Common myeloid progenitor, CD34-positive (primary cell): ENCODE data around the gene SLC46A1.
A peak's percentile ranks its signal among the peaks of the same experiment; 100 is the strongest.

Experiments used
- CTCF ChIA-PET: fragments of 350-600 bp; sonication (Branson Sonifier 250); formaldehyde crosslinking; loops from one replicate; lab custom pipeline; 2021; ENCODE audit warnings: antibody characterized with exemption; lab: Charles Lee
- POLR2A ChIA-PET: fragments of 350-600 bp; sonication (Branson Sonifier 250); formaldehyde crosslinking; loops from one replicate; lab custom pipeline; 2021; ENCODE audit warnings: antibody characterized with exemption; lab: Charles Lee
- DNase-seq, 3 donors: peaks; one replicate each; pipeline versions ENCODE4 v3.0.0 to v3.0.0-alpha.2; 2013
- H3K27ac ChIP-seq, 2 experiments: 1 replicate in 1 of 2; 2 replicates in 1 of 2; pipeline ENCODE4 v1.7.0; 2013; ENCODE audit warnings: inconsistent platforms in 2 of 2, low read length in 2 of 2, mild to moderate bottlenecking in 2 of 2, low read depth in 1 of 2, moderate library complexity in 1 of 2; ENCODE audit not compliant: severe bottlenecking in 2 of 2, insufficient read depth in 1 of 2, poor library complexity in 1 of 2
- H3K27me3 ChIP-seq, 5 experiments: replicated peaks in 2 of 5; 1 replicate in 3 of 5; 2 replicates in 2 of 5; pipeline versions ENCODE4 v1.6.1 to v1.7.0; 2013; ENCODE audit warnings: low read length in 4 of 5, mild to moderate bottlenecking in 2 of 5, moderate library complexity in 2 of 5, inconsistent platforms in 1 of 5; ENCODE audit not compliant: insufficient read depth in 5 of 5, control insufficient read depth in 4 of 5
- H3K36me3 ChIP-seq, 4 experiments: 1 replicate in 2 of 4; 2 replicates in 2 of 4; pipeline versions ENCODE4 v1.6.1 to v1.7.0; 2013; ENCODE audit warnings: low read length in 3 of 4, control low read depth in 1 of 4, mild to moderate bottlenecking in 1 of 4; ENCODE audit not compliant: control insufficient read depth in 4 of 4, insufficient read depth in 4 of 4
- H3K4me1 ChIP-seq, 4 experiments: 1 replicate in 3 of 4; 2 replicates in 1 of 4; pipeline versions ENCODE4 v1.6.1 to v1.7.1; 2013; ENCODE audit warnings: low read length in 3 of 4, mild to moderate bottlenecking in 3 of 4, control low read depth in 1 of 4, inconsistent platforms in 1 of 4, moderate library complexity in 1 of 4; ENCODE audit not compliant: control insufficient read depth in 4 of 4, insufficient read depth in 4 of 4; ENCODE audit errors: control extremely low read depth in 1 of 4
- H3K4me3 ChIP-seq, 7 experiments: 1 replicate in 4 of 7; 2 replicates in 3 of 7; pipeline versions ENCODE4 v1.5.1 to v1.7.0; 2013; ENCODE audit warnings: mild to moderate bottlenecking in 7 of 7, low read length in 6 of 7, moderate library complexity in 6 of 7, inconsistent platforms in 2 of 7, low read depth in 2 of 7, control low read depth in 1 of 7; ENCODE audit not compliant: insufficient read depth in 4 of 7, control insufficient read depth in 1 of 7; ENCODE audit errors: extremely low read depth in 1 of 7
- H3K9me3 ChIP-seq, 5 experiments: 1 replicate in 4 of 5; 2 replicates in 1 of 5; pipeline versions ENCODE4 v1.6.1 to v1.7.1; 2013; ENCODE audit warnings: low read length in 4 of 5, mild to moderate bottlenecking in 2 of 5, inconsistent platforms in 1 of 5, low read depth in 1 of 5, moderate library complexity in 1 of 5; ENCODE audit not compliant: control insufficient read depth in 4 of 5, insufficient read depth in 2 of 5; ENCODE audit errors: control extremely low read depth in 1 of 5
- WGBS: methylation state at CpG from one replicate; pipeline ENCODE4 v1.1.5; 2013; ENCODE audit not compliant: insufficient coverage; 5-methylcytosine and 5-hydroxymethylcytosine counted together

SLC46A1 gene

DNA sequence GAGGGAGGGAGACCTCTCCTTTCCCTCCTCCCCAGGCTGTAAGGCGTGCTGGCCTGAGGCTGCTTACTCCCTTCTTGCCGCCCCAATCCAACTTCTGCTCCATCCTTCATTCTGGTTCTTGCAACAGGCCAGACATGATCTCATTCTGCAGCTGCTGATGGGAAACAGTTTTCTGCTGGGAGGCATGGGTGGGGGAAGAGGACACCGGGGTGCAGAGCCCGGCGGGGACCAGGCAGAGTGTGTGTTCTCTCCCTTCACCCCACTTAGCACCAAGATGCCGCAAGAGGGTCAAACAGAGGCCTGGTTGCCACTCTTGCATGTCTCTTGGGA is 33.1 kb downstream of the SLC46A1 start:
- WGBS = 89% methylated on average over 4 of the region's 6 CpGs

DNA sequence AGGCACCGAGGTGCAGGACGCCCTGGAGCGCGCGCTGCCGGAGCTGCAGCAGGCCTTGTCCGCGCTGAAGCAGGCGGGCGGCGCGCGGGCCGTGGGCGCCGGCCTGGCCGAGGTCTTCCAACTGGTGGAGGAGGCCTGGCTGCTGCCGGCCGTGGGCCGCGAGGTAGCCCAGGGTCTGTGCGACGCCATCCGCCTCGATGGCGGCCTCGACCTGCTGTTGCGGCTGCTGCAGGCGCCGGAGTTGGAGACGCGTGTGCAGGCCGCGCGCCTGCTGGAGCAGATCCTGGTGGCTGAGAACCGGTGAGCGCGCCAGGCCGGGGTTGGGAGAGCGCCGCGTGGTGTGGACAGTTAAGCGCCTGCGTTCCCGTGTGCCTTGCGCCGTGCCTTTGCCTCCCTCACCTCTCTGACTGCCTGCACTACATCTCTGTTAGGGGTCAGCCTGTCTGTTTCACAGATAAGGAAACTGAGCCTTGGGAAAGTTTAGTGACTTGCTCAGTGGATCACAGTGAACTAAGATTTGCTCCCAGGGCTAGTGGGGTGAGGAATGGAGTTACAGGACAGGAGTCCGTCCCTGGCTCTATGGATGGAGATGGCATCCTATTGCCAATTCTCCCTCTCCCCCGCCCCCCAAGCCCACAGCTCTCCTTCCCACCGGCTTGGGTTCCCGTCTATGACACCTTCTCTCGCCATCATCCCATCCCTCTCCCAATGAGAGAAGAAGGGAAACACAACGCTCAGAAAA is 33.6 kb downstream of the SLC46A1 start:
- 2% methylated on average over 45 of the region's 53 CpGs for WGBS
- H3K9me3 ChIP-seq = no peaks in the 10 kb centered on the region
- H3K4me3 ChIP-seq = peak overlapping the region; percentile 25 to 83 (median 61)
- H3K27me3 ChIP-seq = peaks cover 0 to 14% (median 0%) of the 10 kb centered on the region in 5 experiments
- no peaks in the 10 kb centered on the region for H3K36me3 ChIP-seq
- peak in 2 of 3 donors; percentile 27 to 46 for DNase-seq
- peaks cover 0 to 22% (median 12%) of the 10 kb centered on the region in 4 experiments for H3K4me1 ChIP-seq
- ChIA-PET CTCF (no interaction called here), POLR2A (interaction anchor here (1.0 kb wide), 1 partner anchor 15 kb away, joined by 3 read pairs; the partner anchor contains the start of gene POLDIP2)
- H3K27ac ChIP-seq = no peak overlapping the region

More for the DNA sequence above, 33.1 kb downstream of the SLC46A1 start:
- POLR2A ChIA-PET = no interaction called here
- CTCF ChIA-PET = no interaction called here
- peaks cover 0 to 14% (median 0%) of the 10 kb centered on the region in 5 experiments for H3K27me3 ChIP-seq
- no peaks in the 10 kb centered on the region for H3K9me3 ChIP-seq
- no peak overlapping the region for H3K27ac ChIP-seq
- H3K4me1 ChIP-seq = peaks cover 0 to 22% (median 12%) of the 10 kb centered on the region in 4 experiments
- no peak for DNase-seq
- H3K36me3 ChIP-seq = peaks cover 0 to 2% (median 0%) of the 10 kb centered on the region in 4 experiments
- peak overlapping the region in 1 of 7 experiments; percentile 83 for H3K4me3 ChIP-seq

DNA sequence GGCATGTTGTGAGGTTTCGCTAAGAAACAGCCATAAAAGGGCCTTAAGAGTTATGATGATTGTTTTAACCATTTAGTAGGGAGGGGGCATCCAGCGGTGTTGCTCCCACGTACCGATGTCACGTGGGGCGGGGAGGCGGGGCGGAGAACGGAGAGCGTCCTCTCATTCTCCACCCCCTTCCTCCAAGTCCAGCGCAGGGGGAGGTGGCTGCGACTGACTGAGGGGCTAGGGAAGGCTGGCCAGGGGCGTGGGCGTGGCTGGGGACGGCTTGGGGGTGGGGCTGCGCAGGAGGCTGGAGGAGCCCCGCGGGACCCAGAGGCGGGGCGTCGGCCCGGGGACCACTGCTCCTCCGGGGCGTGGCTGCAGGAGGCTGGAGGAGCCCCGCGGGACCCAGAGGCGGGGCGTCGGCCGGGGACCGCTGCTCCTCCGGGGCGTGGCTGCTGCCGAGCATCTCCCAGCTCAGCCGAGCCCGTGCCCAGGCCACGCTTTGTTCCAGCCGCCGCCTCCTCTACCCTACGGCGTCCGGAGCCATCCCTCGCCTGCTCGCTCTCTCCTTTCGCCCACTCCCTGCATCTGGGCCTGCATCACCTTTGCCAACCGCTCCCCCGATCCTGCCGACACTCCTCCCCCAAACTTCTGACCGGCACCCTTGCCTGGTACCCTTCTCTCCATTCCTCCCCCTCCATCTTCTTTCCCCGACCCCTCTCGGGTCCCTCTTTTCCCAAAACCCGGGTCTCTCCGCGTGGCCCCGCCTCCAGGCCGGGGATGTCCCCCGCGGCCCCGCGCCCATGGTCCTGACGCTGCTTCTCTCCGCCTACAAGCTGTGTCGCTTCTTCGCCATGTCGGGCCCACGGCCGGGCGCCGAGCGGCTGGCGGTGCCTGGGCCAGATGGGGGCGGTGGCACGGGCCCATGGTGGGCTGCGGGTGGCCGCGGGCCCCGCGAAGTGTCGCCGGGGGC is 34.5 kb downstream of the SLC46A1 start, which contains the start of gene SARM1:
Gene SARM1 (plus strand): TSS at position 450 of the 958 bp plus-strand sequence. CDS start 339 bp downstream, at position 789.
- CTCF ChIA-PET = interaction anchor here (1.4 kb wide), 1 partner anchor 16 kb away, joined by 3 read pairs; no protein-coding TSS in a partner anchor
- Histone ChIP-seq H3K36me3 (no peaks in the 10 kb centered on the region), H3K9me3 (no peaks in the 10 kb centered on the region), H3K27ac (no peak within 1 kb of the TSS), H3K4me1 (peaks cover 0 to 22% (median 12%) of the 10 kb centered on the region in 4 experiments), H3K4me3 (peak within 1 kb of the TSS; percentile 25 to 83 (median 61)), H3K27me3 (peaks cover 0 to 14% (median 0%) of the 10 kb centered on the region in 5 experiments)
- POLR2A ChIA-PET = interaction anchor here (1.0 kb wide), 1 partner anchor 14 kb away, joined by 3 read pairs; the partner anchor contains the start of gene POLDIP2
- under 1% methylated on average over 63 of the region's 80 CpGs for WGBS
- DNase-seq = peak; percentile 82 to 93 (median 91)

DNA sequence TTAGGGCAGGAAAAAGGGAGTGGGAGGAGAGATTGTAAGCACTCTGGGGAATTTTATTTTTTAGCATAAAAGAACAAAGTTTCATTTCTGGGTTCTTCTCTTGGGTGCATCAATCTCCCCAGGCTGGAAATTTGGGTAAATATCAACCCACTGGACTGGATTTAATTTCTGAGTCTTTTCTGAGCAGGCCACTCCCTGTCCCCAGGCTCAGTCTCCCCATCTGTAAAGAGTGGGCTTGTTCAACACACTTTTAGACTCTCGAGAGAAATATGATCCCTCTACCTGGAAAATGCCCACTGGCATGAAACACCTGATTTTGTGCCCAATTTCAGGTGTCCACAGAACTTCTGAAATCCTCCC is 35.3 kb downstream of the SLC46A1 start:
- Histone ChIP-seq H3K4me1 (peaks cover 0 to 22% (median 12%) of the 10 kb centered on the region in 4 experiments), H3K4me3 (peak overlapping the region in 3 of 7 experiments; percentile 76 to 83 (median 79)), H3K9me3 (no peaks in the 10 kb centered on the region), H3K36me3 (no peaks in the 10 kb centered on the region), H3K27ac (no peak overlapping the region), H3K27me3 (peaks cover 0 to 14% (median 0%) of the 10 kb centered on the region in 5 experiments)
- POLR2A ChIA-PET = no interaction called here
- CTCF ChIA-PET = interaction anchor here (0.9 to 5.1 kb wide), 5 partner anchors 8 to 43 kb away, joined by 3 to 27 read pairs (median 3); partner anchors contain the start of gene POLDIP2
- DNase-seq = no peak
- WGBS = 100% methylated on average over 1 of the region's 1 CpG

DNA sequence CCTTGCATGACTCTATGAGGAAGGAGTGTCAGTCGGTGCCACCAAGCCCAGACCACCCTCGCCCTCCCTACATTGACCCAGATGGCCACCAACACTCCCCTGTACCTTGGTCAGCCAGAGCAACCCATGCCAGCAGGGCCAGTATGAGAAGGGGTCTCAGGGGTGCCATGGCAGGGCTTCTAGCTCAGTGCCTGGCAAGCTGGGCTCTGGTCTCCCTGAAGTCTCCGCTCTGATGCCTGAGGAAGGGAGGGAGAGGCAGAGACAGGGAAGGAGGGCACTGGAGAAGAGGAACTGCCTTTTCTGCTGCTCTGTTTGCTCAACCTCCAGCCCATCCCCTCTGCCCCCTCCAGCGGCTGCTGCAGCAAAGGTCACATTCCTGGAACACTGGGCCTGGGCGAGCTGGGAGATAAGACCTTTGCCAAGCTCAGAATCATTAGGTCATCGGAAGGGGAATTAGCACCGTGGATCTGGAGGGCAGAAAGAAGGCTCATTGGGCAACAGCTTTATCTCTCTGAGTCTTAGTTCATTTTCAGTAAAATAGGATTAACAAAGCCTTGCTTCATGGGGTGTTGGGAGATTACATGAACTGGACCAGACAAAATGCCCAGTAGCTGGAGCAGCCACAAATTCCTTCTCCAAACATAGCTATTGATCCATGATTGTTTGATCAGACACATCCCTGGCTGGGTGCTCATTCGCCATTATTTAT is 35.8 kb downstream of the SLC46A1 start, which contains the start of gene VTN:
Gene VTN (minus strand): TSS at position 273 of the 709 bp plus-strand sequence. CDS start 104 bp downstream, at position 169.
- CTCF ChIA-PET = interaction anchor here (0.9 to 5.1 kb wide), 5 partner anchors 8 to 44 kb away, joined by 3 to 27 read pairs (median 3); partner anchors contain the start of gene POLDIP2
- WGBS = 56% methylated on average over 6 of the region's 8 CpGs
- Histone ChIP-seq H3K27me3 (peaks cover 0 to 14% (median 0%) of the 10 kb centered on the region in 5 experiments), H3K27ac (no peak within 1 kb of the TSS), H3K36me3 (no peaks in the 10 kb centered on the region), H3K4me3 (peak within 1 kb of the TSS in 5 of 7 experiments; percentile 4 to 83 (median 76)), H3K9me3 (no peaks in the 10 kb centered on the region), H3K4me1 (peaks cover 0 to 22% (median 12%) of the 10 kb centered on the region in 4 experiments)
- peak in 2 of 3 donors; percentile 15 for DNase-seq
- POLR2A ChIA-PET = no interaction called here

DNA sequence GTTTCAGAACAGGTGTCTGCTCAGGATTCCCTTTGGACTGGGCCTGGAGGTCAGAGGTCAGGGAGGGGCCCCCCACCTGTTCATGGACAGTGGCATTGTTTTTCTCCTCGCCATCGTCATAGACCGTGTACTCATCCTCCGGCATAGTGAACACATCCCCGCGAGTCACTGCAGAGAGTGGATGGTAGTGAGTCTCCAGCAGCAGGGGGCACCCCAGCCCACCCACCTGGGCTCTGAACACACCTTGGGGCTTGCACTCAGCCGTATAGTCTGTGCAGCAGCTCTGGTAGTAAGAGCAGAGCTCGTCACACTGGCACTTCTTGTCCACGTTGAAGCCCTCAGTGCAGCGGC is 36.4 kb downstream of the SLC46A1 start:
- peaks cover 0 to 14% (median 0%) of the 10 kb centered on the region in 5 experiments for H3K27me3 ChIP-seq
- H3K36me3 ChIP-seq = peaks cover 0 to 3% (median 0%) of the 10 kb centered on the region in 4 experiments
- POLR2A ChIA-PET = no interaction called here
- peaks cover 0 to 22% (median 12%) of the 10 kb centered on the region in 4 experiments for H3K4me1 ChIP-seq
- no peak overlapping the region for H3K27ac ChIP-seq
- CTCF ChIA-PET = interaction anchor here (1.2 to 5.1 kb wide), 2 partner anchors 8 to 11 kb away, joined by 4 to 27 read pairs; partner anchors contain the start of gene POLDIP2
- H3K9me3 ChIP-seq = no peaks in the 10 kb centered on the region
- DNase-seq = no peak
- H3K4me3 ChIP-seq = no peak overlapping the region
- 92% methylated on average over 10 of the region's 10 CpGs for WGBS
